NCI-H510A (cell line): ENCODE data around the gene KDM3A.

Experiments used
- DNase-seq: peaks from one replicate; lab custom pipeline; 2025; lab: John Stamatoyannopoulos, UW

KDM3A gene, protein sequence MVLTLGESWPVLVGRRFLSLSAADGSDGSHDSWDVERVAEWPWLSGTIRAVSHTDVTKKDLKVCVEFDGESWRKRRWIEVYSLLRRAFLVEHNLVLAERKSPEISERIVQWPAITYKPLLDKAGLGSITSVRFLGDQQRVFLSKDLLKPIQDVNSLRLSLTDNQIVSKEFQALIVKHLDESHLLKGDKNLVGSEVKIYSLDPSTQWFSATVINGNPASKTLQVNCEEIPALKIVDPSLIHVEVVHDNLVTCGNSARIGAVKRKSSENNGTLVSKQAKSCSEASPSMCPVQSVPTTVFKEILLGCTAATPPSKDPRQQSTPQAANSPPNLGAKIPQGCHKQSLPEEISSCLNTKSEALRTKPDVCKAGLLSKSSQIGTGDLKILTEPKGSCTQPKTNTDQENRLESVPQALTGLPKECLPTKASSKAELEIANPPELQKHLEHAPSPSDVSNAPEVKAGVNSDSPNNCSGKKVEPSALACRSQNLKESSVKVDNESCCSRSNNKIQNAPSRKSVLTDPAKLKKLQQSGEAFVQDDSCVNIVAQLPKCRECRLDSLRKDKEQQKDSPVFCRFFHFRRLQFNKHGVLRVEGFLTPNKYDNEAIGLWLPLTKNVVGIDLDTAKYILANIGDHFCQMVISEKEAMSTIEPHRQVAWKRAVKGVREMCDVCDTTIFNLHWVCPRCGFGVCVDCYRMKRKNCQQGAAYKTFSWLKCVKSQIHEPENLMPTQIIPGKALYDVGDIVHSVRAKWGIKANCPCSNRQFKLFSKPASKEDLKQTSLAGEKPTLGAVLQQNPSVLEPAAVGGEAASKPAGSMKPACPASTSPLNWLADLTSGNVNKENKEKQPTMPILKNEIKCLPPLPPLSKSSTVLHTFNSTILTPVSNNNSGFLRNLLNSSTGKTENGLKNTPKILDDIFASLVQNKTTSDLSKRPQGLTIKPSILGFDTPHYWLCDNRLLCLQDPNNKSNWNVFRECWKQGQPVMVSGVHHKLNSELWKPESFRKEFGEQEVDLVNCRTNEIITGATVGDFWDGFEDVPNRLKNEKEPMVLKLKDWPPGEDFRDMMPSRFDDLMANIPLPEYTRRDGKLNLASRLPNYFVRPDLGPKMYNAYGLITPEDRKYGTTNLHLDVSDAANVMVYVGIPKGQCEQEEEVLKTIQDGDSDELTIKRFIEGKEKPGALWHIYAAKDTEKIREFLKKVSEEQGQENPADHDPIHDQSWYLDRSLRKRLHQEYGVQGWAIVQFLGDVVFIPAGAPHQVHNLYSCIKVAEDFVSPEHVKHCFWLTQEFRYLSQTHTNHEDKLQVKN (N-terminal part only)

DNA sequence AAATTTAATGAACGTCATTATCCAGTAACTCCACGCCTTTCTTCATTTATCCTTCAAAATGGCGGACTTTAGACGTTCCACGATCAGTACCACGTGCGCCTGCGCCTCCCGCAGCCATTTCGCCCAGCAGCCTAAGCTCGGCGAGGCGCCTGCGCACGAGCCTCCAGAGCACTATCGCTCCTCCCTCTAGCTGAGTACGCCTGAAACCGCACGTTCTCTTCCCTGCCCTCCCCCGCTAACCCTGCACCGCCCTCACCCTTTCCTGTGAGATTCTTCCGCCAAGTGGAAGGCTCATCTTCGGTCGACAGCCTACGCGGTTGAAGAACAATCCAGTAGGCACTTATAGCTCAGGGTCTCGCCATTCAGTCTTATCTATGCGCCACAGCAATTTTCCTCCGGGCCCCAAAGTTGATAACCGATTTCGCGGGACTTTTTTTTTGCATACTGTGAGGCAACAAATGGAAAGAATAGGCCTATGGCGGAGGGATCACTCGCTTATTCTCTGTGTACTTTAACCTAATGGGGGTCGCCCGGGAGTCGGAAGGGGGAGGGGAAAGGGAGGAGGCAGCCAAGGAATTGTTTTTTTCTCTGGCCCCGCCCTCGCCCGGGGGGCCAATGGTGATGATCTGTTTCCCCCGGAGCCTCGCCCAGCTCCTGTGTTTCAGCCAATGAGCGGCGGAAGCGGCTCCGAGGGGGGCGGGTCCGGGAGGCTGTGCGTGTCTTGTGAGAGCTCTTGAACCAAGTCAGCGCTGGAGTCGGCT lies at the start of gene KDM3A:
KDM3A (plus strand) TSS at position 741 of the 761 bp plus-strand sequence. CDS start 677 bp downstream, outside the sequence.
- peak; percentile 98 for DNase-seq

DNA sequence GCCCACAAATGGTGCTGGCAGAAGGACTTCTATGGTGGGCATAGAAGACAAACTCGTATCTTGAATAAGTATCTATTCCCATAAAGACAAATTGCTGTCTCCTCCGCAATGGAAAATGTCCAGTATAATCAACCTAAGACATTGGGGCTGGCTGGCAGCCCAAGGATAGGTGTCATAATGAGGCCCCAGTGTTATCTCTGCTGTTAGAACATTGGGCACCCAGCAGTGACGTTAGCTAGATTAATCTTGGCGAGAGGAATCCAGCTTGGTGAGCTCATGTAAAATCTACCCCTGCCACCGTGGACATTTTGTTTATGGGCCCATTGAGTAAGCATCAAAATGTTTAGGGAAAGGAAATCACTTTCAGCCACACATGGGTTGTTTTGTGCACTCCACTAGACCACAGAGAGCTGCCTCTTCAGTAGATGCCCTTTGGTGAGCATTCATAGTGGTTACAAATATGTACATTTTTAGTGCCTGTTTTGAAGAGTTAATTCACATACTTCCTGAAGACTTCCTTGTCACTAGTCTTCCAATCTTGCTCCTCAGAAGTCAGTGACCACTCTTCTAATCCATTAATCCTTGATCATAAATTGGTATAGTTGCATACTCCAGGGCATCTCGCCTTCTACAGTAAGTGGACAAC lies 48.2 kb upstream of the KDM3A start:
- DNase-seq, result no peak

DNA sequence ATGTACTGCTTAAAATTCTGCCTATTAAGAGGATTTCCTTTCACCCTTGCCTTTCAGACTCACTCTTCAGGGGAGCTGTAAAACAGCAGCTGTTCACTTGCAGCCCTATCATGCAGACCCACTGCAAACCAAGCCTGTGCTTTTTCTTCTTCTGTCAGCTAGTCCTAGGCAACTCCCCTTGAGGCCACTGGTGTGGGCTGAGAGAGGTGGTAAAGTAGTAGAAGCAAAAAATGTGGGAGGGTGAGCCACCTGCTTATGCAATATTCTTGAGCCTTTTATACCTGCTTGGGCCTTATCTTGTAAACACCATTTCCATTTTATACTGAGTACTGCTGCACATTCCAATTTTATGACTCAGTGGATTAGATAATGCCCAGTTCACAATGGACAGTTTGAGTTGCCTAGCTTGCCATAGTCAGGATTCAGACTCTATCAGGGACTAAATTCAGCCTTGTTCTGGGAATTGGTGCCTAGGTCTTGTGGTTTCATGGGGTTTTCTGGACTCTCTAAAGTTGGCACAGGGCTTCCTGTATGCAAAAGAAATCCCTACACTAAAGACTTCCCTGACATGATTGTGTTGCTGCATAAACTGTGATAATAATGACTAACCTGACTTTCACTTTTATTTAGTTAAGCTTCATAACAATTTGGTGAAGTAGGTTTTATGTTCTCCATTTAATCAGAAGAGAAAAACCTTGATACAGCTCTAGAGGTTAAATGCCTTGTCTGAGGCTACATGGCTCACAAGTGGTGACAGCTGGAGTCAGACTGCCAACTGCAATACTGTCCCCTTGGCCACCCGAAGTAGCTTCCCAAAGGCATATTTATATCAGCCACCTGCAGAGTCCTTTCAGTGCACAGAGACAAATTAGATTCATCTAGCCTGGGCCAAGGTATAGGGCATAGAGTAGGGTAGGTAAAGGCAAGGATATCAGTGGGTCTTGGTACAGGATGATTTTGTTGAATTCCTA lies 47.4 kb upstream of the KDM3A start:
- no peak for DNase-seq

DNA sequence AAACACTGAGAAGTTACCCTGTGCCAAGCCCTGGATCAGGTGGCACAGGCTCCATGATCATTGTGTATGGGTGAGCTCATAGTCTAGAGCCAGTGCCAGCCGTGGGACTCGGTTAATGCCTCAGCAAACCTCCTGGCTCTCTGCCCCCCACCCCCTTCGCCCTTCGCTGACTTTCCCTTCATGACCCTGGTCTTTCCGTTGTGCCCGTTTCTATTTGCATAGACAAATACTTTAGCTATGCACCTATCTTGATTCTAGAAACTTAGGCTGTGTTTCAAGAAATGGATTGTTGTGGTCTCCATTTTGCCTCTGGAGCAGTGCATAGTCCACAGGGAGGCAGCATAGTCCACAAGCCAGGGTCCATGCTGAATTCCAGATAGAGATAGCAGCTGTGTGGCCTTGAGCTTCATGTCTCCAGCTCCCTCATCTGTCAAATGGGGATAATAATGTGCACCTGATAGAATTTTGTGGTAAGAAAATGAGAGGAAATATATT lies 44.8 kb upstream of the KDM3A start:
- DNase-seq, result no peak

DNA sequence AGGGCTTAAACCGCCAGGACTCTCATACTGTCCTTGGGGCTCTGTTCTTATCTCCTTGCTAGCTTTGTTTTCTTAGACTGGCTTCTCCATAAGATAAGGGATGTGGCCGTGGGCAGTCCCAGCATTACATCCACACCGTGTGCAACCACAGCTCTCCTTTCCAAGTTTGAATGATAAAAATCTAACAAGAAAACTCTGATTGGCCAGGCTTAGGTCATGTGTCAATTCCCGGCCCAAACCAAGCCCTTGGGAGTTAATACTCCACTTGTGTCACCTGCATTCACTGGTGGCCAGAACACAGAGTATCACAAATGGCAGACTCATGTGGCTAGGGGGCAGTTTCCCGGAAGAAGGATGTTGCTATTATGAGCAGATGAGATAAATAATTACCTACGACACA lies 43.2 kb upstream of the KDM3A start:
- DNase-seq, result no peak

DNA sequence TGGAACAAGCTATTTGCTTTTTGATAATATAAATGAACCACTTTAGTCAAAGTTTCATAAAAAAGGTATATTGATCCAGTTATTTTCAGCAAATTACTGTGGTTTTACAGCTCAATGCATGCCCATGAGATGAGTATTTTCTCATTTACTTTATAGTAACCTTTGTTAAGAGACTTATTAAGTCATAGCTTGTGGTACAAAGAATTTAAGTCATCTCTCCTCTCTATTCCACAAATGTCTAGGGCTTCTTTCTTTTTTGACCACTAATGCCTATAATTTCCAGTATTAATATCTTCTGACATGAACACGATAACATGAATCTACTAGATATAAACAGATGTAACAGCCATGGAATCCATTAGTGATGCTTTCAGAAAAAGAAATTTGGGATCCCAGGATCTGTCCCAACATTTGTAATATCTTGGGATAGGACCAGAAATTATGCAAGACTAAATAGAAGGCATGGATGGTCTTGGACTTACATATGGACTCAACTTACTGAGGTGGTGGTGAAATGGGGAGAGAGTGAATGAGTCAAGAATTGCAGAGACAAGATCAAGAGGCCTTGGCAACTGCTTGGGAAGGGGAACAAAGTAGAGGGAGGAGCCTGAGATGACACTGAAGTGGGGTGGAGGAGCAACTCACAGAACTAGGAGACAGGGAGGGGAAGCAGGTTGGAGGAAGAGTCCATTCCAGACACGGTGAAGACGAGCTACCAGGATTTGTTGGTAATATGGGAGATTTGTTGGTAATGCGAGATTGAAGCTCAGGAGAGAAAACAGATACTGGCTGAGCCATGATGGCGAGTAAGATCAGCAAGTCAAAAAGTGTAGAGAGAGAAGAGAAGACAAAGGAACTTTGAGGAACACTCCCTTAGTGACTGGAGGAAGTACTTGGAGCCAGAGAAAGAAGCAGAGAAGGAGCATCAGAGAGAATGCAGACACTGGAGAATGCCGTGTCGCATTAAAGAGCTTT lies 42.4 kb upstream of the KDM3A start:
- DNase-seq, result no peak

DNA sequence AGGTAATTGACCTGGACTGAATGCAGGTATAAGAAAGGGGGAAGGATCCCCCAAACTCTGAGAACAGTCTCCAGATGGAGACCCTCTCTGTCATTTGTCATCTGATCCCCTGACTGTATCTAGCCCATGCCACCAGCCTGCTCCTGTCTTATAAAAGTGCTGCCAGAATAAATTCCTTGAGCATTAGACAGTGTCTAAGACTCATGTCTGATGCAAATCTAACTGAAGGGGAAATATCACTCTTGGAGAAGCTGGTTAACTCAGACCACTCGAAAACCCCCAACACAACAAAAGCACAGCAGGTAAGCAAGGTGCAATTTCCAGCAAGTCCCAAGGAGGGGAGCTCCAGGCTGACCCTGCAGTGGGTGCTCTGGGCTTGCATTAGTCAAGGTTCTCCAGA lies 40.9 kb upstream of the KDM3A start:
- no peak for DNase-seq

DNA sequence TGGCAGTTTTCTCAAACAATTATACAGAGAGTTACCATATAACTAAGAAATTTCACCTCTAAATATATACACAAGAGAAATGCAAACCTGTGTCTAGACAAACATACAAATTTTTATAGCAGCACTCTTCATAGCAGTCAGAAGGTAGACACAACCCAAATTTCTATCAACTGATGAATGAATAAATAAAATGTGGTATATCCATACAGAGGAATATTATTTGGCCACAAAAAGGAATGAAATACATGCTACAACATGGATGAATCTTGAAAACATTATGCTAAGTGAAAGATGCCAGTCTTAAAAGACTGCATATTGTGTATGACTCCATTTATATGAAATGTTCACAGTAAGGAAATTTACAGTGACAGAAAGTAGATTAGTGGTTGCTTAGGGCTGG lies 30.6 kb upstream of the KDM3A start:
- no peak for DNase-seq

DNA sequence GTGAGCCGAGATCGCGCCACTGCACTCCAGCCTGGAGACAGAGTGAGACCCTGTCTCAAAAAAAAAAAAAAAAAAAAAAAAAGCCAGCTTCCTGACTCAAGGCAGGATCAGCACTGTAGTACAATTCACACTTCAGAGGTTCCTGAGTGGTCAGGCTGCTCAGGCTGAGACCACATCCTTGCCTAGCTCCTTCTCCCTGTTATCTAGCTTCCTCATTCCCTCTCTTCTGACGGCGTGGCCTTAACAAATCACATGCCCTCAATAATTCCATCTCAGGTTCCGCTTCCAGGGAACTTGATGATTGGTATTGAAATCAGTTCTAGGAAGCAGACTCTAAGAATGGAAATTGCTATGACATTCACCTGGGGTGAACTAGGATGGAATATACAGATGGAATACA lies 29.8 kb upstream of the KDM3A start:
- no peak for DNase-seq

DNA sequence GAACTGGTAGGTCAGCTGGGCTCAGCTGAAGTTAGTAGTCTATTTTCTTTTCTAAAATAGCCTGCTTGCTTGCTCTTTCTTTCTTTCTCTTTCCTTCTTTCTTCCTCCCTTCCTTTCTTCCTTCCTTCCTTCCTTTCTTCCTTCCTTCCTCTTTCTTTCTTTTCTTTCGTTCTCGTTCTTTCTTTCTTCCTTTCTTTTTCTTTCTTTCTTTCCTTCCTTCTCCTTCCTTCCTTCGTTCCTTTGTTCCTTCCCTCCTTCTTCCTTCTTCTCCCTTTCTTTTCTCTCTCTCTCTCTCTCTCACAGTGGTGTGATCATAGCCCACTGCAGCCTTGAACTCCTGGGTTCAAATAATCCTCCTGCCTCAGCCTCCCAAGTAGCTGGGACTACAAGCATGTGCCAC lies 29.2 kb upstream of the KDM3A start:
- DNase-seq, result no peak

DNA sequence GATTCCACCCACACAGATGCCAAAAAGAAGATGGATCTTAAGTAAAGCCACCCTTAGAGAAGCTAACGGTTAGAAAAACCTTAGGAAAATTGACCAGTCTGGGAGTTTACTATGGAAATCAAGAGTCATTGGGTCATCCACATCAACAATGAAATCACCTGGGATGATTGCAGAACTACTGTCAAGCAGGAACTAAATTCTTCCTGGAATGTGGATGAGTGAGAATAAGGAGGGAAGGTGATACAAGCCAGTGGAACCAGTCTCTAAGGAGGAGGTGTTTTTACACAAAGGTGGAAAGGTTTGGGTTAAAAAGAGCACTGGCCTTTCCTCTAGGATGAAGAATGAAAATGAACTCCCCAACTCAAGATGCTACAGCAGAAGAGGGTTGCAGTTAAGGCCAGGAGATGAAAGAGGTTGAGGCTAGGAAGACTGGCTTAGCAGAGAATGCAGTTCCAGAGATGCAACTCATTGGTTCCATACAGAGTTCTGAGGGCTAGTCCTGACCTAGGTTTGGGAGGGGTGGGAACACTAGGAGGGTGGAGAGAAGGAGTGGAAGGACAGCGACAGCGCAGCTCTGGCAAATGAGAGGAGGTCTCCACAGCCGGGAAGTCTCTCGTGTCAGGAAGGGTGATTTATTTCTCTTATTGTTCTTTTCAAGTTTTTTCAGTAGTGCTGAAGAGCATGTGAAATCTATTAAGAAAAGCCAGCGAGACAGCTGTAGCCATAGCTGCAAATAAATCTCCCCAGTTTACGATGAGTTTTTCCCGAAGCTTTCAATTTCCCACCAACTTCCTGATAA lies 27.7 kb upstream of the KDM3A start:
- DNase-seq, result no peak

DNA sequence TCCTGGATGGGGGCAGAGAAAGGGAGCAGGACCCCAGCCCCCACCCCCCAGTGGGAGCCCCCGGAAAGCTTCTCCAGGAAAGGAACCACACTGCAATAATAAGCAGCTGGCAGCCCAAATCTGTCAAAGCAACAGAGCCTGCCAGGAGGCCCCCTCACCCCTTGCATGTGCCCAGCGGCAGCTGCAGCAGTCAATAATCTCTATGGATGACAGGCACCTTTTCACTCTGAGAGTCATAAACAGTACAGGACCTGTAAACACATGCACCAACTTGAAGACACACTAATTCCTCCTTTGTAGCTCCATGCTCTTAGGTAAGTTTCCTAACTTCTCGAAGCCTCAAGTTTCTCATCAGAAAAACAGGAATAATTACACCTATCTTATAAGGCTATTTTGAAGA lies 26.2 kb upstream of the KDM3A start:
- DNase-seq, result no peak

DNA sequence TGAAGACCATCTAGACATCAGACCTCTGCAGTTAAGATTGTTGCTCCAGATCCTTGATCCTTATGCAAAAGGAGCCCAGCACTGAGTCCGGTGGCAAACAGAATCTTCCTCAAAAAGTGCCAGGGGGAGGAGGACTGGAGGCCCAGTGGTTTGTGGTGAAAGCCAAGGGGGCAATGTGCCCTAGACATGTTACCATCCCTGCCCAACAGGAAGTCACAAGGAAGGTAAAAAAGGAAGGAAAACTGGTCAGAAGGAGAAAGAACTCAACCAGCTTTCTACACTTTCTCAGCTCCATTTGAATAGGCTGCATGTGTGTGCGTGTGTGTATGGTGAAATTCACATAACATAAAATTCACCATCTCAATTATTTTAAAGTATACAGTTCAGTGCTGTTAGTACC lies 25.0 kb upstream of the KDM3A start:
- no peak for DNase-seq

DNA sequence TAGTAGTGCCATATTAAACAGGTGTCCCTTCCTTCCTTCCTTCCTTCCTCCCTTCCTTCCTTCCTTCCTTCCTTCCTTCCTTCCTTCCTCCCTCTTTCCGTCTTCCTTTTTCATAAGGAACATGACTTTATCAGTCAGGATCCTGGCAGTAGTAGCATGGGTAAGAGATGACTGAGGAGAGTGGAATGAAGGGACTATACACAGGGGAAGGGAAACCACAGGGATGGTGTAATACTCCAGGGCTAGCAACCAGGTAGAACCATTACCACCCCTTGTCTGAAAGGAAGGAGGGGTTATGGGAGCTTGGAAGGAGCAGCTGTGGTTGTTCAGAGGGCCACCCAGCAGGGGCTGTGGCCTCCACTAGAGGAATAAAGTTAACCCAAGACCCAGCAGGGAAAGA lies 23.2 kb upstream of the KDM3A start:
- no peak for DNase-seq

DNA sequence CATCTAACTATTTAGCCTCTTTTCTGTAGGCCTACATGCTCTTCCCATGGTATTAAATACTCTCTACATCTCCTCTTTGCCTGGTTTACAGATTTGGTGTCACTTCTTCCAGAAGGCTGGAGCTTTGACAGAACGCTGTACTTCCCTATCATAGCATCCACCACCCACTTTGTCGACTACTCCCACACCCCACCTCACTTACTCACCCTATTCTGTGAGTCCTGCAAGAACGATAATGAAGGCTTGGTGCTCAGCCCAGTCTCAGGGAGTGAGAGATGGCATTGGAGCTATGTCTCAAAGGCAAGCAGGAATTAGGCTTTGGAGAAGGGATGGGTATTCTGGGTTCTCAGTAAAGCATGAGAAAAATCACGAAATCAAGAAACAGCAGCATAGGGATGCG lies 20.3 kb upstream of the KDM3A start:
- DNase-seq, result no peak

DNA sequence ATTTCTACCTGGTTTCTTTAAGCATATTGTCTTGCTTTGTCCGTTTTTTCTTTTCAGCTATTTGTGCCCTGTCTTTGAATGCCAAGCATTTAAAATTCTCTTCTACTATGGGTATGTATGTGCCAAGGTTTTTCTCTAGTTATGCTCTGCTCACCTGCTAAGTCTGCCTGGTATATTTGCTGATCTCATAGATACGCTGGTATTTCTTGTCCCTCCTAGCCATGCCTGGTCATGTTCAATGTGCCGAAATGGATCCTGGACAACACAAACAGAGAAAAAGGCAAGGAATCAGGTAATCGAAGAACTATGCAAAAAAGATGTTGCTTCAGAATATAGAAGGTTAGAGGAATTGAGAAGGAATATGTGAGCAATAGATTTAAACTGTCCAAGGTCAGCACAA lies 14.9 kb upstream of the KDM3A start:
- no peak for DNase-seq

DNA sequence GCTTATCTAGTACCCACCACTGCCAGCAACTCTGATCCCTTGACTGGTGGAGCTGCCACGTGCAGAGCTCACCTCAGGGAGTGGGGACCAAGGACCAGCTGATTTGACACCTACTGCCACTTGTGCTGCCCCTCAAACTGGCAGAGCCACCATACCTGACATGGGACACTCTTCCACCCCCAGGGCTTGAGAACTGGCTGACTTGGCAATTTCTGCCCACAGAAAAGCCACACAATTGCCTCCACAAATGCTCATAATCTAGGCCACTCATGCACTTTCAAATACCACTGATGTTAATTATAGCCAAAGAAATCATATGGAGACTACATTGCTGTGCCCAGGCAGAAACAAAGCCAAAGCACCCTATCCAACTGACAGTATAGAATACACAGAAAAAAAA lies 11.8 kb upstream of the KDM3A start:
- no peak for DNase-seq

DNA sequence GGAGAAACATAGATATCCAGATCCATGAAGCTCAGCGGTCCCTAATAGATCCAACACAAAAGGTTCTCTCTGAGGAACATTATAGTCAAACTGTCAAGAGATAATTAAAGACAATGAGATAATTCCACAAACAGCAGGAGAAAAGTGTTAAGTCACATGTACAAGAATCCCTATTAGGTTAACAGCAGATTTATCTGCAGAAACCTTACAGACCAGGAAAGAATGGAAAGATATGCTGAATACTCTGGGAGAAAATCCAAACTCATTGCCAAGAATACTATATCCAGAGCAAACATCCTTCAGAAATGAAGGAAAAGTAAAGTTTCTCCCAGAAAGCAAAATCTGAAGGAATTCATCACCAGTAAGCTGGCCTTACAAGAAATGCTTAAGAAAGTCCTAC lies 10.8 kb upstream of the KDM3A start:
- DNase-seq, result no peak
